ENCODE measurements around the gene CCAR1. TPM values are rescaled to one million over a fixed set of nuclear protein-coding genes. Genes with fewer than 3 reads are reported as not detected.

Gene CCAR1
- polyA plus RNA-seq, 3 donors: 16.7 to 26.3 (median 23.4) TPM

- Histone ChIP-seq H3K79me2 (ENCODE audit: insufficient read depth, low read length) (peaks cover 45% of the 10 kb centered on the region), H3K9me3 (replicated peaks in 1 of 2; ENCODE audit: control insufficient read depth in 1 of 2, insufficient read depth in 1 of 2, low read length in 2 of 2) (no peaks in the 10 kb centered on the region), H3K36me3 (replicated peaks in 1 of 2; ENCODE audit: control insufficient read depth in 1 of 2, insufficient read depth in 2 of 2, low read length in 2 of 2) (peaks cover 13 to 35% of the 10 kb centered on the region in 2 donors), H3K27me3 (ENCODE audit: control insufficient read depth in 2 of 2, insufficient read depth in 2 of 2, low read length in 2 of 2) (no peaks in the 10 kb centered on the region), H3K4me1 (ENCODE audit: control insufficient read depth in 1 of 2, insufficient read depth in 2 of 2, low read length in 2 of 2) (peaks cover 11% of the 10 kb centered on the region in 2 donors), H3K9ac (ENCODE audit: insufficient read depth, low read length, poor library complexity, severe bottlenecking) (peak overlapping the region; percentile 96), H3K27ac (ENCODE audit: low read depth in 1 of 2, low read length in 2 of 2) (peak overlapping the region; percentile 92 to 93), H3K4me3 (replicated peaks in 1 of 3; ENCODE audit: low read depth in 2 of 3, low read length in 3 of 3) (peak overlapping the region; percentile 87 to 95 (median 89)), H4K20me1 (ENCODE audit: insufficient read depth, low read length) (no peaks in the 10 kb centered on the region), H2AFZ (ENCODE audit: insufficient read depth, low read depth, low read length, poor library complexity, severe bottlenecking) (peak overlapping the region; percentile 93), H3K4me2 (replicated peaks; ENCODE audit: extremely low read depth, low read length, poor library complexity, severe bottlenecking) (peak overlapping the region; percentile 74)
- peaks cover 3 to 6% (median 5%) of the 10 kb centered on the region in 3 donors for H3K27me3 Mint-ChIP-seq (ENCODE audit: low read depth in 3 of 3)
- H3K36me3 Mint-ChIP-seq: peaks cover 24 to 35% of the 10 kb centered on the region in 2 donors
- peak overlapping the region; percentile 96 to 98 for H3K4me3 Mint-ChIP-seq
- intact Hi-C loops (cut with micrococcal nuclease): loop anchor here in 1 of 2 donors (5.0 to 10.0 kb wide), 3 partner anchors 180 to 837 kb away; partner anchors contain the start of genes DDX50, SIRT1 and SLC25A16
- no peak for TF ChIP-seq CTCF (IDR thresholded peaks at IDR 0.05)
- peaks cover 10% of the 10 kb centered on the region for H3K4me1 Mint-ChIP-seq
- peak overlapping the region; percentile 96 to 99 (median 98) for H3K27ac Mint-ChIP-seq
- WGBS (ENCODE audit: insufficient coverage): under 1% methylated on average over 18 of the region's 27 CpGs
- DNase-seq: peak; percentile 21 to 47 (median 23)
- peaks cover 0 to 8% (median 3%) of the 10 kb centered on the region in 7 donors for H3K9me3 Mint-ChIP-seq
Measured at GRCh38 chr10:68721673-68722335, 765 bp downstream of the CCAR1 start.

- Histone ChIP-seq H4K20me1 (ENCODE audit: insufficient read depth, low read length) (no peaks in the 10 kb centered on the region), H3K27me3 (ENCODE audit: control insufficient read depth in 2 of 2, insufficient read depth in 2 of 2, low read length in 2 of 2) (no peaks in the 10 kb centered on the region), H2AFZ (ENCODE audit: insufficient read depth, low read depth, low read length, poor library complexity, severe bottlenecking) (no peak overlapping the region), H3K4me3 (replicated peaks in 1 of 3; ENCODE audit: low read depth in 2 of 3, low read length in 3 of 3) (no peak overlapping the region), H3K4me1 (ENCODE audit: control insufficient read depth in 1 of 2, insufficient read depth in 2 of 2, low read length in 2 of 2) (peaks cover 11% of the 10 kb centered on the region in 2 donors), H3K4me2 (replicated peaks; ENCODE audit: extremely low read depth, low read length, poor library complexity, severe bottlenecking) (no peak overlapping the region), H3K79me2 (ENCODE audit: insufficient read depth, low read length) (peaks cover 69% of the 10 kb centered on the region), H3K36me3 (replicated peaks in 1 of 2; ENCODE audit: control insufficient read depth in 1 of 2, insufficient read depth in 2 of 2, low read length in 2 of 2) (peaks cover 34 to 67% of the 10 kb centered on the region in 2 donors), H3K9me3 (replicated peaks in 1 of 2; ENCODE audit: control insufficient read depth in 1 of 2, insufficient read depth in 1 of 2, low read length in 2 of 2) (no peaks in the 10 kb centered on the region), H3K27ac (ENCODE audit: low read depth in 1 of 2, low read length in 2 of 2) (no peak overlapping the region), H3K9ac (ENCODE audit: insufficient read depth, low read length, poor library complexity, severe bottlenecking) (no peak overlapping the region)
- no peaks in the 10 kb centered on the region for H3K27me3 Mint-ChIP-seq (ENCODE audit: low read depth in 3 of 3)
- whole genome bisulfite sequencing (ENCODE audit: insufficient coverage): 100% methylated on average over 4 of the region's 14 CpGs
- H3K9me3 Mint-ChIP-seq: peaks cover 0 to 3% (median 0%) of the 10 kb centered on the region in 7 donors
- DNase-seq: no peak
- H3K27ac Mint-ChIP-seq: peak overlapping the region in 1 of 7 donors; percentile 46
- H3K36me3 Mint-ChIP-seq: peaks cover 43 to 66% of the 10 kb centered on the region in 2 donors
- H3K4me3 Mint-ChIP-seq: no peak overlapping the region
- peaks cover 10% of the 10 kb centered on the region for H3K4me1 Mint-ChIP-seq
- intact Hi-C loops (cut with micrococcal nuclease): loop anchor here in 1 of 2 donors (10.0 kb wide), 2 partner anchors 200 to 840 kb away; partner anchors contain the start of genes SIRT1 and SLC25A16
- TF ChIP-seq CTCF (IDR thresholded peaks at IDR 0.05): no peak
Measured at GRCh38 chr10:68725016-68725415, 4.0 kb downstream of the CCAR1 start.
